Fibroblast of lung (primary cell): Measurements from ENCODE around the gene SNX4.

Experiments used
- EZH2 ChIP-seq: IDR thresholded peaks from 2 replicates; pipeline ENCODE4 v1.5.1; 2012; ENCODE audit warnings: low read length, control low read depth, mild to moderate bottlenecking; ENCODE audit errors: missing control alignments
- TF ChIP-seq, protein P1 (sequence below), 2 donors: IDR thresholded peaks in 1 of 2; conservative IDR thresholded peaks in 1 of 2; 1 replicate in 1 of 2; 2 replicates in 1 of 2; pipeline ENCODE4 v1.5.1; 2011 to 2012; ENCODE audit warnings: low read length in 2 of 2, control low read depth in 1 of 2, inconsistent platforms in 1 of 2, low read depth in 1 of 2, mild to moderate bottlenecking in 1 of 2

DNA sequence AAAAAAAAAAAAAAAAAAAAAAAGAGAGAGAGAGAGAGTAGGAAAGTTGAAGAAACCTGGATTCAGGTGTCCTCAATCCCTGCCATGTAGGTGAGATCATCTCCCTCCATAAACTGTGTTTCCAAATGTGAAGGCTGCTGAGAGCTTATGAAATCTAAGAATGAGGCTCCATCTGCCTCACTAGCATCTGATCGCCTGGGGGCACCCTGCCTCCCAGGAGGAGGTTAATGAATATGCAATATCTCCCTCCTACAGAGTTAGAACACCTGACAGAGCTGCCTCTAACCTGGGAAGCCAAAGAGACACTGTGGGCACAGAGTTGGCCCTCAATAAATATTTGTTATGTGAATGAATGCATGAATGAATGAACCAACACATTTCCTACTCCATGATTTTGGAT is 121.0 kb downstream of the SNX4 start:
- TF ChIP-seq, protein P1, sequence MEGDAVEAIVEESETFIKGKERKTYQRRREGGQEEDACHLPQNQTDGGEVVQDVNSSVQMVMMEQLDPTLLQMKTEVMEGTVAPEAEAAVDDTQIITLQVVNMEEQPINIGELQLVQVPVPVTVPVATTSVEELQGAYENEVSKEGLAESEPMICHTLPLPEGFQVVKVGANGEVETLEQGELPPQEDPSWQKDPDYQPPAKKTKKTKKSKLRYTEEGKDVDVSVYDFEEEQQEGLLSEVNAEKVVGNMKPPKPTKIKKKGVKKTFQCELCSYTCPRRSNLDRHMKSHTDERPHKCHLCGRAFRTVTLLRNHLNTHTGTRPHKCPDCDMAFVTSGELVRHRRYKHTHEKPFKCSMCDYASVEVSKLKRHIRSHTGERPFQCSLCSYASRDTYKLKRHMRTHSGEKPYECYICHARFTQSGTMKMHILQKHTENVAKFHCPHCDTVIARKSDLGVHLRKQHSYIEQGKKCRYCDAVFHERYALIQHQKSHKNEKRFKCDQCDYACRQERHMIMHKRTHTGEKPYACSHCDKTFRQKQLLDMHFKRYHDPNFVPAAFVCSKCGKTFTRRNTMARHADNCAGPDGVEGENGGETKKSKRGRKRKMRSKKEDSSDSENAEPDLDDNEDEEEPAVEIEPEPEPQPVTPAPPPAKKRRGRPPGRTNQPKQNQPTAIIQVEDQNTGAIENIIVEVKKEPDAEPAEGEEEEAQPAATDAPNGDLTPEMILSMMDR (conservative IDR thresholded peaks at IDR 0.05 in 1 of 2, IDR thresholded peaks at IDR 0.05 in 1 of 2; ENCODE audit: low read depth in 1 of 2, low read length in 2 of 2): no peak
- TF ChIP-seq EZH2: no peak
